Subcutaneous adipose tissue (tissue), 4 donors: Measurements from ENCODE around the gene GFRA4. TPM values are rescaled to one million over a fixed set of nuclear protein-coding genes. Genes with fewer than 3 reads are reported as not detected.

Experiments
- CTCF ChIP-seq: fragments of 450-650 bp; IDR thresholded peaks from one replicate; pipeline ENCODE4 v1.5.1; 2016; ENCODE audit warnings: low read depth, mild to moderate bottlenecking, control low read depth, antibody characterized with exemption, moderate library complexity
- total RNA-seq, 4 donors: library from RNA; depleted of rRNA; stranded (reverse); fragments of >200 nt; gene quantifications; one replicate each; pipeline ENCODE4 v1.1.0, GENCODE V29; 2016

The GFRA4 gene
- total RNA-seq, 4 donors from 2014 or later = not detected

- no peak for TF ChIP-seq CTCF
Measured at GRCh38 chr20:3632311-3633004, 30.7 kb downstream of the GFRA4 start.

- no peak for TF ChIP-seq CTCF
Measured at GRCh38 chr20:3631534-3631933, 31.7 kb downstream of the GFRA4 start.

GRCh38 chr20:3630429-3630828 is 32.8 kb downstream of the GFRA4 start:
- TF ChIP-seq CTCF = no peak

DNA sequence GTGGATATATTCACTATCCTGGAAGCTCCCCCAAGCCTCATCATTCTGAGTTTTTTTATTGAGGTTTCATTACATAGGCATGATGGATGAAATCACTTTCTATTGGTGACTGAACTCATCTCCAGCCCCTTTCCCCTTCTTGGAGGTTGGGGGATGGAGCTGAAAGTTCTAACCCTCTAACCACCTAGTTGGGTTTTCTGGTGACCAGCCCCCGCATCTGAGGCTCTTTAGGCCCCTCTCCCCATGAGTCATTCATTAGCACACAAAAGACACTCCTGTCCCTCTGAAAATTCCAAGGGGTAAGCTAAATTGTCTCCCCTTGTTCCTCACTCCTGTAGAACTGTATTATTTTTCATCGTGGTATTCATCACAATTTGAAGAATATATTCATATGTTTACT is 33.3 kb downstream of the GFRA4 start:
- TF ChIP-seq CTCF = no peak

GRCh38 chr20:3628502-3629314 is 34.5 kb downstream of the GFRA4 start:
- TF ChIP-seq CTCF = no peak

DNA sequence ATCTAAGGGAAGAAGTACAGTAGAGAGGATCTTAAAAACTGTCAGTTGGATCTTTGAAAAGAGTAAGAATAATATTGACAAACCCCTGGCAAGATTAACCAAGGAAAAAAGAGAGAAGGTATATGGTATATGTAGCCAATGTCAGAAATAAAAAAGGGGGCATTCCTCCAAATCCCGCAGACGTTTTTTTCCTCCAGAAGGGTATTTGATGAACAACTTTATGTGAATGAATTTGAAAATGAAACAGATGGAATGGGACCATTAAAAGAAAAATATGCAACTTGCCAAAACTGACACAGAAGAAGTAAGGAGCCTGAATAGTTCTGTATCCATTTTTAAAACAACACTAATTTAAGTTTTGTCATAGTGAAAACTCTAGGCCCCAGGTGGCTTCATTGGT is 35.7 kb downstream of the GFRA4 start:
- TF ChIP-seq CTCF = no peak

- no peak for TF ChIP-seq CTCF
Measured at GRCh38 chr20:3622406-3622805, 40.8 kb downstream of the GFRA4 start.
